HepG2 (cell line): Measurements from ENCODE around the gene ADAMTS4. TPM values are rescaled to one million over a fixed set of nuclear protein-coding genes. Genes with fewer than 3 reads are reported as not detected.
A peak's percentile ranks its signal among the peaks of the same experiment; 100 is the strongest.

Source experiments
- ELF4 ChIP-seq: sonication (generic); formaldehyde crosslinking; IDR thresholded peaks from 2 replicates; pipeline ENCODE4 v1.5.0; 2020; ENCODE audit warnings: missing genetic modification reagents, mild to moderate bottlenecking, moderate library complexity, borderline replicate concordance
- FOXA3 ChIP-seq: IDR thresholded peaks from 2 replicates; pipeline ENCODE4 v1.6.1; 2016; ENCODE audit warnings: missing genetic modification reagents, missing compliant biosample characterization
- HNRNPL ChIP-seq: fragments of 200-400 bp; formaldehyde crosslinking; IDR thresholded peaks from 2 replicates; pipeline ENCODE4 v1.6.1; 2017; ENCODE audit warnings: mild to moderate bottlenecking, low read depth, low read length
- HOXA7 ChIP-seq: sonication (generic); formaldehyde crosslinking; IDR thresholded peaks from 2 replicates; pipeline ENCODE4 v1.8.1; 2022; ENCODE audit warnings: mild to moderate bottlenecking, missing genetic modification reagents, moderate library complexity
- IKZF5 ChIP-seq: IDR thresholded peaks from 2 replicates; pipeline ENCODE4 v1.6.1; 2018; ENCODE audit warnings: missing genetic modification reagents, mild to moderate bottlenecking, missing compliant biosample characterization
- MAZ ChIP-seq, 2 experiments: sonication (generic) in 1 of 2; formaldehyde crosslinking in 1 of 2; IDR thresholded peaks; 2 replicates each; pipeline versions ENCODE4 v1.5.0 to v1.6.1; 2012 to 2020; ENCODE audit warnings: low read depth in 2 of 2, mild to moderate bottlenecking in 2 of 2, borderline replicate concordance in 1 of 2, improper control_type of control experiment in 1 of 2, low read length in 1 of 2, missing genetic modification reagents in 1 of 2, moderate library complexity in 1 of 2
- MIER3 ChIP-seq: IDR thresholded peaks from 2 replicates; pipeline ENCODE4 v1.6.1; 2016; ENCODE audit warnings: missing compliant biosample characterization, borderline replicate concordance
- NKX3-1 ChIP-seq: sonication (generic); formaldehyde crosslinking; IDR thresholded peaks from 2 replicates; pipeline ENCODE4 v1.5.0; 2020; ENCODE audit warnings: missing genetic modification reagents
- NR1H2 ChIP-seq: sonication (generic); formaldehyde crosslinking; IDR thresholded peaks from 2 replicates; pipeline ENCODE4 v1.8.1; 2022; ENCODE audit warnings: low read depth, missing genetic modification reagents, borderline replicate concordance
- NR2C2 ChIP-seq: sonication (generic); formaldehyde crosslinking; IDR thresholded peaks from 2 replicates; pipeline ENCODE4 v1.4.0; 2020; ENCODE audit warnings: missing genetic modification reagents, mild to moderate bottlenecking, moderate library complexity, borderline replicate concordance
- PITX1 ChIP-seq: sonication (generic); formaldehyde crosslinking; IDR thresholded peaks from 2 replicates; pipeline ENCODE4 v1.5.1; 2020; ENCODE audit warnings: mild to moderate bottlenecking, missing genetic modification reagents
- SSRP1 ChIP-seq: IDR thresholded peaks from 2 replicates; pipeline ENCODE4 v1.6.1; 2016; ENCODE audit warnings: control low read depth
- ZBTB38 ChIP-seq: sonication (generic); formaldehyde crosslinking; IDR thresholded peaks from 2 replicates; pipeline ENCODE4 v1.5.1; 2020; ENCODE audit warnings: mild to moderate bottlenecking, missing genetic modification reagents
- ZNF20 ChIP-seq: sonication (generic); formaldehyde crosslinking; IDR thresholded peaks from 2 replicates; pipeline ENCODE4 v1.4.0; 2020; ENCODE audit warnings: mild to moderate bottlenecking, moderate library complexity, missing genetic modification reagents
- ZNF225 ChIP-seq: sonication (generic); formaldehyde crosslinking; IDR thresholded peaks from 2 replicates; pipeline ENCODE4 v1.4.0; 2020; ENCODE audit warnings: mild to moderate bottlenecking, missing genetic modification reagents
- ZNF766 ChIP-seq: sonication (generic); formaldehyde crosslinking; IDR thresholded peaks from 2 replicates; pipeline ENCODE4 v1.5.0; 2020; ENCODE audit warnings: missing genetic modification reagents, borderline replicate concordance
- ZNF891 ChIP-seq: sonication (generic); formaldehyde crosslinking; IDR thresholded peaks from 2 replicates; pipeline ENCODE4 v1.5.0; 2020; ENCODE audit warnings: mild to moderate bottlenecking, missing genetic modification reagents
- ZXDC ChIP-seq: sonication (generic); formaldehyde crosslinking; IDR thresholded peaks from 2 replicates; pipeline ENCODE4 v1.5.0; 2020; ENCODE audit warnings: mild to moderate bottlenecking, missing genetic modification reagents
- polyA plus RNA-seq, 8 experiments: library from polyadenylated mRNA; depleted of rRNA in 3 of 8; stranded (reverse) in 7 of 8; unstranded in 1 of 8; fragments of >200 nt; fragmentation: Illumina TruSeq in 4 of 8; extraction: Trizol in 4 of 8; gene quantifications; 2 replicates each; pipeline versions ENCODE4 v1.2.1 to v1.2.3, GENCODE V29; 2011 to 2016; ENCODE audit warnings: low read depth in 4 of 8, missing spikeins in 1 of 8, mixed read lengths in 1 of 8; ENCODE audit not compliant: insufficient read depth in 1 of 8
- total RNA-seq, 5 experiments: library from RNA; depleted of rRNA; stranded (reverse); fragments of >200 nt; fragmentation: Illumina TruSeq; extraction: Trizol; gene quantifications; 2 replicates each; pipeline ENCODE4 v1.2.3, GENCODE V29; 2016; ENCODE audit warnings: low read depth in 1 of 5
- TF ChIP-seq, protein P1 (sequence below): sonication (generic); formaldehyde crosslinking; IDR thresholded peaks from 2 replicates; pipeline ENCODE4 v1.4.0; 2020; ENCODE audit warnings: mild to moderate bottlenecking, missing genetic modification reagents
- TF ChIP-seq, protein P2 (sequence below): sonication (generic); formaldehyde crosslinking; IDR thresholded peaks from 2 replicates; pipeline ENCODE4 v1.5.1; 2020; ENCODE audit warnings: missing genetic modification reagents, mild to moderate bottlenecking, borderline replicate concordance

The ADAMTS4 gene
- total and polyA plus RNA-seq, 2 of the 13 experiments (the other 11 are each of a cell fraction or from before 2014, with no cell fraction given) = 0.51 to 1.7 TPM

GRCh38 chr1:161201836-161202712 lies 3.2 kb upstream of the ADAMTS4 start, which contains the start of gene NDUFS2 (continued):
- peak; percentile 81 for TF ChIP-seq PITX1 (CRISPR knock-in tag)
- TF ChIP-seq HOXA7 (CRISPR knock-in tag) = no peak
- 0 out of 2 replicates have a peak, but pooled peaks have one; percentile 64 for TF ChIP-seq ZBTB38 (CRISPR knock-in tag)
- TF ChIP-seq ELF4 (CRISPR knock-in tag) = peak; percentile 90
- TF ChIP-seq SSRP1 (CRISPR knock-in tag) = no peak
- TF ChIP-seq NKX3-1 (CRISPR knock-in tag) = peak; percentile 60; the same call in 1 of the 2 replicates
- TF ChIP-seq IKZF5 (CRISPR knock-in tag) = peak; percentile 71; the same call in 1 of the 2 replicates
- TF ChIP-seq MIER3 (CRISPR knock-in tag) = peak; percentile 73; the same call in 1 of the 2 replicates
- no peak for TF ChIP-seq NR1H2
- no peak for TF ChIP-seq MAZ (IDR thresholded peaks at IDR 0.05; ENCODE audit: borderline replicate concordance, low read depth, low read length)
- peak; percentile 67 for TF ChIP-seq MAZ (CRISPR knock-in tag; IDR thresholded peaks at IDR 0.05; ENCODE audit: low read depth)
- TF ChIP-seq HNRNPL = 0 out of 2 replicates have a peak, but pooled peaks have one; percentile 47
- TF ChIP-seq ZNF766 = 0 out of 2 replicates have a peak, but pooled peaks have one; percentile 24
- no peak for TF ChIP-seq ZNF20 (CRISPR knock-in tag)
- peak; percentile 83 for TF ChIP-seq ZNF891 (CRISPR knock-in tag)
- TF ChIP-seq, protein P1, sequence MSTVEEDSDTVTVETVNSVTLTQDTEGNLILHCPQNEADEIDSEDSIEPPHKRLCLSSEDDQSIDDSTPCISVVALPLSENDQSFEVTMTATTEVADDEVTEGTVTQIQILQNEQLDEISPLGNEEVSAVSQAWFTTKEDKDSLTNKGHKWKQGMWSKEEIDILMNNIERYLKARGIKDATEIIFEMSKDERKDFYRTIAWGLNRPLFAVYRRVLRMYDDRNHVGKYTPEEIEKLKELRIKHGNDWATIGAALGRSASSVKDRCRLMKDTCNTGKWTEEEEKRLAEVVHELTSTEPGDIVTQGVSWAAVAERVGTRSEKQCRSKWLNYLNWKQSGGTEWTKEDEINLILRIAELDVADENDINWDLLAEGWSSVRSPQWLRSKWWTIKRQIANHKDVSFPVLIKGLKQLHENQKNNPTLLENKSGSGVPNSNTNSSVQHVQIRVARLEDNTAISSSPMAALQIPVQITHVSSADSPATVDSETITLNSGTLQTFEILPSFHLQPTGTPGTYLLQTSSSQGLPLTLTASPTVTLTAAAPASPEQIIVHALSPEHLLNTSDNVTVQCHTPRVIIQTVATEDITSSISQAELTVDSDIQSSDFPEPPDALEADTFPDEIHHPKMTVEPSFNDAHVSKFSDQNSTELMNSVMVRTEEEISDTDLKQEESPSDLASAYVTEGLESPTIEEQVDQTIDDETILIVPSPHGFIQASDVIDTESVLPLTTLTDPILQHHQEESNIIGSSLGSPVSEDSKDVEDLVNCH (CRISPR knock-in tag) = peak; percentile 99; the same call in 1 of the 2 replicates
- TF ChIP-seq, protein P2, sequence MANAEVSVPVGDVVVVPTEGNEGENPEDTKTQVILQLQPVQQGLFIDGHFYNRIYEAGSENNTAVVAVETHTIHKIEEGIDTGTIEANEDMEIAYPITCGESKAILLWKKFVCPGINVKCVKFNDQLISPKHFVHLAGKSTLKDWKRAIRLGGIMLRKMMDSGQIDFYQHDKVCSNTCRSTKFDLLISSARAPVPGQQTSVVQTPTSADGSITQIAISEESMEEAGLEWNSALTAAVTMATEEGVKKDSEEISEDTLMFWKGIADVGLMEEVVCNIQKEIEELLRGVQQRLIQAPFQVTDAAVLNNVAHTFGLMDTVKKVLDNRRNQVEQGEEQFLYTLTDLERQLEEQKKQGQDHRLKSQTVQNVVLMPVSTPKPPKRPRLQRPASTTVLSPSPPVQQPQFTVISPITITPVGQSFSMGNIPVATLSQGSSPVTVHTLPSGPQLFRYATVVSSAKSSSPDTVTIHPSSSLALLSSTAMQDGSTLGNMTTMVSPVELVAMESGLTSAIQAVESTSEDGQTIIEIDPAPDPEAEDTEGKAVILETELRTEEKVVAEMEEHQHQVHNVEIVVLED = peak; percentile 85
- TF ChIP-seq NR2C2 (CRISPR knock-in tag) = peak; percentile 98
- TF ChIP-seq ZXDC (CRISPR knock-in tag) = no peak
- TF ChIP-seq ZNF225 (CRISPR knock-in tag) = 0 out of 2 replicates have a peak, but pooled peaks have one; percentile 50
- peak; percentile 62; the same call in 1 of the 2 replicates for TF ChIP-seq FOXA3 (CRISPR knock-in tag)
